CD4-positive, alpha-beta T cell treated with Interferon alpha-2 for 1 hour (primary cell): ENCODE results near the gene C1orf116.
"Not testable (repeated sequence)": the region's sequence is repeated elsewhere in the genome, so short reads cannot be mapped to it uniquely, and the experiment has no call there.

Experiments
- DNase-seq, 2 donors: peaks; one replicate each; pipeline ENCODE4 v3.0.0-alpha.2; 2020 to 2022

Gene C1orf116

DNA sequence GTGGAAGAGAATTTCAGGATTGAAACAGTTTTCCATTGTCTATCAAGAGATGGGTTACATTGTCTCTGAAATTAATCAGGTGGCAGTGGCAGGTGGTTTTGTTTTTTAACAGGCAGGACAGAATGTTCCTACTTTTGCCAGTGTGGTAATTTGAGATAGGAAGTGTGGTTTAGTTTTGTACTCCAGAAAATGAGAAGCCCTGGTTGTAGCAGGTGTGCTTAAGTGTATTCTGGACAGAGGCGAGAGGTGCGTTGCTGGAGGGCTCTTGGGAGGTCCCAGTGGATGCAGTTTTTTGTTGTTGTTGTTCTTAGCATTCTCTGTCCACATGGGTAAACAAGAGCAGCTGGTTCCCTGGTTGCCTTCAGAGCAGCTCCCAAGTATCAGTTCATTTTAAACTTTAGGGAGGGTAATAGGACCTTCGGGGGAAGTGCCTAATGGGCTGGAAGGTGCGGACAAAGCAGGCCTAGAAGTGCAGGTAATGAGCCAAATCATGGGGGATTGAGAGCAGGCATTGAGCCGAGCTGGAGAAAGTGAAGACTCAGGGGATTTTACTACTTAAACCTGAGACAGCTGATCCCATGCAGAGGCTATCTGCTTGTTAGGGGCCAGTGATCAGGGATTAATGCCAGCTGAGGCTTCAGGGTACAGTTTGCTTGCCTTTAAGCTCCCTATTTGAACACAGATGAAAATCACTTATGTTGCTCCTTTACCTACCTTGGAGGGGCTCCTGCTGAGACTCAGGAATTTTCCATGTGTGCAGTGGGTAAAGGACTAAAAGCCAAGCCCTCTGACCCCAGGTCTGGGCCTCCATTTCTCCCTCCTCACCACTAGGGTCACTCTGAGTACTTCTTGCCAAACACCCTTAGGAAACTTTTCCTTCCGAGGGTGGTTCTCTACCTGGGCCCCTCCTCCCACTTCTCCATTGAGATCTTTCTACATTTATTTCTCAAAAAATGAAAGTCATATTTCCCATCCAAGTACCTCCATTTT lies 26.6 kb upstream of the C1orf116 start:
- DNase-seq = no peak

DNA sequence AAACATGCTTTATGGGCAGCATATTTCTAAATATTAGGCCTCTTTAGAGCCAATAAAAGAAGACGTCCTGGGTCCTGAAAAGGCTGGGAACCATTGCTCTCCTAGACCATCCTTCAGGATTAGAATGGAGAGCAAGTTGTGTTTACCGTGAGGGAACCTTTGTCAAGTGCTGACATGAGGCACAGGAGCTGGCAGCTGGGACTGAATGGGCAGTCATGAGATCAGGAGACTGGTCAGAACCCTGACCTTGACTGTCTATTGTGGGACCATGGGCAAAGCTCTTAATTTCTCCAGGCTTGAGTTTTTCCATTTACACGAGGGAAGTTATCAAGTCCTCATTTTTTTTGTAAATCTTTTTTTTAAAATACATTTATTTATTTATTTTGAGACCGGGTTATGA lies 25.7 kb upstream of the C1orf116 start:
- no peak for DNase-seq

DNA sequence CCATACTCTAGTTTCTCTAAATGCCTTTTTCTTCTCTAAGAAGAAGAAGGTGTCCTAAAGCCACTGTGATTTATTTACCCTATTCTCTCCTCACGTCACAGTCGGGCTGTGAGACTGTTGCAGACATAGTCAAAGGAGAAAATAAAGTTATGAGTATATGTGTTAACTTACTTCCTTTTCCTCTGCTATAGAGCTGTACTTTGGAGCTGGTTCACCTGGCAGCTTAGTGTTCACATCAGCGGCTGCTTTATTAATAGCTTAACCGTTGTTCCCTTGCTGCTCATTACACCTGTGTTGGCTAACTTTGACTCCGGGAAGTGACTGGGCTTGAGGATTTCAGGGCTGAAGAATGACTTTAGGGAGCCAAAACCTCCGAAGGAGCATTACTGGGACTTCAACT lies 24.1 kb upstream of the C1orf116 start:
- no peak for DNase-seq

DNA sequence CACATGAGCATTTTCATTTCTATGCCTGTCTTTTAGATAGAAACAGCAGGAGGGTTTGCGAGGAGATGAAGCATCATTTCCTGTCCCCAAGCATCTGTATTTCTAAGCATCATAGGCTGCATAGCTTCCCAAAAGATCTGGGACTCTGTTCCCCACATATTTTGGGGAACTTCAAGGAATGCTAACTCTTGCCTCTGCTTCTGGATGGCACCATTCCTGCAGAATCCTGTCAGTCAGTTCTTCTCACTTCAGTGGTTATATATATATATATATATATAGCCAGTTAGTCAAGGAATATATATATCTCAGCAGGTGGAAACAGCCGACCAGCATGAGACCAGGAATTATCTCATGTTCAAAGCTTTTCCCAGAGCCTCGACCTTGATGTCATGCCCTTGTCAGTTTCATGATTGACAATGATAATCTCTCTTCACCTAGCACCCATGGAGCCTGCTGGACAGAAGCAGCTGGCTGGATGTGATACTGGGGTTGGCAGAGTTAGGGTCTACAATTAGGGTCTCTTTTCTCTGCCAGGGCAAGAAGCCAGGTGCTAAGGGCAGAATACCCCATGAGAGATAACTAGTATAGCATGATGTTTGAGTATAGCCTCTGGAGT lies 22.9 kb upstream of the C1orf116 start:
- no peak for DNase-seq

DNA sequence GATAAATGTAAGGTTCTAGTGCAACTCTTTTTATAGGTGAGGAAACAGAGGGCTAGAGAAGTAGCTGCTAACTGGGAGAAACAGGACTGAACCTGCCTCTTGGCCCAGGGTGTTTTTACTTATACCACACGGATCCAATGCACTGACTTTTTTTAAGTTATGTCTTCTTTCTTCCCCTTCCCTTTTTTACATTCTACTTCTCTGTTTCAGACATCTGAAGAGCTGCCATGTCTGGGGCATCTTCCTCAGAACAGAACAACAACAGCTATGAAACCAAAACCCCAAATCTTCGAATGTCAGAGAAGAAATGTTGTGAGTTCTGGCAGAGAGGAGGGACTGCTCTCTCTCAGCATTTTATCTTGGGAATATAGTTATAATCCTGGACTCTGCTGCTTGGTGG lies 21.9 kb upstream of the C1orf116 start:
- DNase-seq = no peak

DNA sequence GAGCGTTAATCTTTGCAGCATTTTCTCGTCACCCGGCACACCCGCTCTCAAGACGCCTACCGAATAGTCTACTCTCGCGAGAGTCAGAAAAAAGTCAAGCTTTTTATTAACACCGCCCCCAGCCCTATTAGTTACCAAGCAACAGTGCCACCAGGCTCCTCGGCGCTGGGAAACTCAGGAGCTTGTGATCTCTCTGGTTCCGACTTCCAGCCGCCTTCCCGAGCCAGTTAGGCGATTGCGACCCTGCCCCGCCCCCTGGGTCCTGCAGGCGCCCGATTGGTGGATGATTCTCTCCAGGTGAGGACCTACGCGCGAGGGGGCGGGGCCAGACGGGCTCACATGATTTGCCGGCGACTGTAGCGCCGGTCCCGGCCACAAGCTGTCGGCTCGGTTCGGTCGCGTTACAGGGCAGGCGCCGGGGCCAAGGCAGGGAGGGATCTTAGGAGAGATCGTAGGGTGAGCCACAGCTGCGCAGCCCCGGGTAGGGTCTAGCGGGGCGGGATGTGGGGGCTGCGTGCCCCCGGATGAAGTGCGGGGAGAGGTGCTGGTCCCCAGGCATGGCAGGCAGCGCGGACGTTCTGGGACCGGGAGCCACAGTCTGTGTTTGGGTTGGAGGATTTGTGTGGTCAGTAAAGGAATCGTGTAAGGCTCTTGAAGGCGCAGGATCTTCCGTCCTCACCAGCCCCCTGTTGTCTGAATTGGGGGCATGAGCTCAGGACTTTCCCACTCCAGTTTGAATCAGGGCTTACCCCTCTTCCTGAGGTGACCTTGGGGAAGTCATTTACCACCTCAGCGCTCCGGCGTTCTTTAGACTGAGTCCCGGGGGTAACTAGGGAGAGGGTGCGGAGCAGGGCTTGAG lies 20.6 kb upstream of the C1orf116 start, which contains the start of gene PFKFB2:
PFKFB2 (plus strand) TSS at position 365 of the 859 bp plus-strand sequence. CDS start 1,443 bp downstream, outside the sequence.
- DNase-seq = peak; percentile 94 to 95

DNA sequence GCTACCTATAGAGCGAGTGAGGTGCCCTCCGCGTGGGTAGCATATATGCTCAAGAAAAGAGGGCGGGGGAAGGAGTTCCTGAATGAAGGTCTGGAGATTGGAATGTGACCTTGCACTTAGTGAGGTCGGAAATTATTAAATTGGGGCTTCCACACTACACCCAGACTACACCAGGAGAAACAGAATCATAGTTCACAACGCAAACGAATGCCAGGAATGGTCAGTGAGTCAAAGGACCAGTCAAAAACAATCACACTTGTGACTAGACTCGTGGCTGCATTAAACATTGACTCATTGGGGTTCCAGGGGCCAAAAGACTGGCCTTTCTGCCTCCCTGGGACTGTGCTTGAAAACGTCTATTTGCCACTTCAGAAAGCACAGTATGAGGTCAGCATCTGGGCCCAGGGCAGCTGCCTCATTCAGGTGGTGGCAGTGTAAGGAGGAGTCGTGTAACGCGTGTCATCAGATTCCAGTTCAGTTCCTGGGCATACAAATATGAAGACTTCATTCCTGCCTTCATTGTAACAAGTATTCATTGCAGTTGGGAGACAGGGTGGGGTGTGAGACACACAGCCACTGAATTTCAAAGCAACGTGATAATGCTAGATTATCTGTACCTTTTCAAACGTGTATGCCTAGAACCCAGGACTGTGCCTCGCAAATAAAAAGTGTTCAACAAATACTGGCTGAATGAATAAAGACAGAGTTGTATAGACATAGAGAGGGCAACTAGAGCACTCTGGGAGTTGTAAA lies 18.8 kb upstream of the C1orf116 start, which contains the start of gene YOD1:
YOD1 (minus strand) TSS at position 18 of the 753 bp plus-strand sequence. CDS start 178 bp downstream, outside the sequence.
- no peak for DNase-seq

DNA sequence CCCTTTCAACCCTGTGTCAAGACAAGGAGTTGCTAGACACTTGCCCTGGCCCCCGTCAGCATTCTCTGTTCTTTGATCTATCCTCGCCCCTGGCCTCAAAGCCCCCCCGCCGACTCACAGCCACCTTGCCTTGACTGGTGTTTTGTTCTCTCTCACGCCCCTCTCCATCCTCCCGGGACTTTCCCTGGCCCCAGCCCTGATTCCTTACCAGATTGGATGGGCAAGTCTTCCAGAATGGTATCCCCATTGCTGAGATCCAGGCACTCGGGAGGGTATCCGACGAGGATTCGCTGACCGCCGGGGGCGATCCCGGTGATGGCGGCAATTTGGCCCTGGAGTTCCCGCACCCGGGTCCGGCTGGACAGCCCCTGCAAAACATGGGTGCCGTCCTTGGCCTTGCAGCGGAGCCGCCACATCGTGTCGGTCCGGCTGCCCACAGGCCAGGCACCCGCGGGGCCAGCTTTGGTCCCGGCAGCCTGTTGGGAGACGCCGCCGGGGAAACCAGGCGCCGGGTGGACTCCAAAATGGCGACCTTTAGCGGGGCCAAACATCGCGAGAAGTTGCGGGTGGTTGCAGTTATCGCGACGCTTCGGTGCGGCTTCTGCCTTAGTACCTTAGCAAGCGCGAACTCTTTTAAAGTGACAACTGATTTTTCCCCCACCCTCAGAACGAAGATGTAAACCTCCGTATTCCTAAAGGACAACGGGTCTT lies 18.1 kb upstream of the C1orf116 start:
- DNase-seq = peak; percentile 91 to 93

DNA sequence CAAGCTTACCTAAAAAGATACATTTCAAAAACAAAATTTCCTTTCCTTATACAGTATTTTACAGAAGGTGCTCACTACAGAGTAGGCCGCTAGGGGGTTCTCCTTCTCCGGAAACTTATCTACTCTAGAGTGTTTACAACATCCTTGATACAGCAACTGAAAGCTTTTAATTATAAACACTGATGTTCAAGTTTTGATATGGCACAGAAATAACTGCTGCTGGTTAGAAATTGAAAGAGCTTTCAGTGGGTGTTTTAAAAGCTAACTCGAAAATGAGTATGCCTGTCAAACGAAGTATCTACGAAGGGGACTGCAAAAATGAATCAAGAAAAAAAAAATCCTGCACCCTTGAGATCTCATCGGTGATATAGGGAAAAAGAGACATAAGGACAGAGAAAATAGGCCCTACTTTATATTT lies 17.4 kb upstream of the C1orf116 start:
- peak; percentile 51 to 72 for DNase-seq

DNA sequence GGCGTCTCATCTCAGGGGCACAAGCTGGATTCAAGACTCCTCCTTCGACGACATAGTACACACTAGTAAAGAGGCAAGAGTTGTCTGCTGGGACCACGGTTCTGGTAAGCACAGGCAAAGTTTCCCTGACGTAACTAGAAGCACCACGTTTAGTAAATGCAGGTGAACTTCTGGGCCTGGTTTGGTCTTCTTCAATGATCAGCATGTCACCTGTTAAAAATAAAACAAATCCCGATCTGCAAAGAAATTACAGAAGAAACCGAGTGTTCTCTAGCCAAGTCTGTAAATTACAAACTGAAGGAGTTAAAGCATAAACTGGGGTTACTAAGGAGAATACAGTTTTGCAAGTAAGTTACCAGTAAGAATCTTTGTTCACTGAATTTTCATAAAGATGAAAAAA lies 17.0 kb upstream of the C1orf116 start:
- no peak for DNase-seq

DNA sequence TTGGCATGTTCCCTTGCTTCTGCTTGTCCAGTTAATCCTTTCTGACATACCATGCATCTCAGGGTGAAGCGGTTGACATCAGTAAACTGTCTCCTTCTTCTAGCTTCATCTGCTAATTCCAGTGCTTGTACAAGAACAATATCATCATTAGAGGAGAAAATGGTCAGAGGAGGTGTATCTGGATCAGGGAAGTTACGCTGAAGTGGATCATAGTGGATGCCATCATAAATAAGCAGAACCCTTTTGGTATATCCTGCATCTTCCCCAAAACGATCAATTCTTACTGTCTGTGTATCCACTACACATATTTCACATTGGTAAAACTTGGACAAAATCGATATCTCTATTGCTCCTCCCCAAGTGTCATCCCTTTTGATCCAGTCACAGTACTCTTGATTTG lies 16.5 kb upstream of the C1orf116 start:
- no peak for DNase-seq

DNA sequence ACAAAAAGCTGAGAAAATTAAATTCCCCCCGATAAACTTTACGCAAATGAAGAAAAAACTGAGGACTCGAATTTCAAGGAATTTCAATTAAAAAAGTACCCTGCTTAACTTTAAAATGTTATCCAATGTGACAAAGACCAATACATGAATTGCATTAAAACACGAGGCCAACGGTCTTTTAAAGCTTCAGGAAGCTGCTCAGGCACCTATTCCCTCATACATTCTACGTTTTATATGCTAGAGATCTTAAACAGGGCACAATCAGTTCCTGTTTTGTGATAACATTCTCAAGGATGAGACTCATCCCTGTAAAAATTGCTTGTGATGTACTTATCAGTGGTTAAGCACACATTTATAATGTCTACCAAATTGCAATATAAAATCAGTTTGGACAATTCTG lies 15.5 kb upstream of the C1orf116 start:
- DNase-seq = no peak

DNA sequence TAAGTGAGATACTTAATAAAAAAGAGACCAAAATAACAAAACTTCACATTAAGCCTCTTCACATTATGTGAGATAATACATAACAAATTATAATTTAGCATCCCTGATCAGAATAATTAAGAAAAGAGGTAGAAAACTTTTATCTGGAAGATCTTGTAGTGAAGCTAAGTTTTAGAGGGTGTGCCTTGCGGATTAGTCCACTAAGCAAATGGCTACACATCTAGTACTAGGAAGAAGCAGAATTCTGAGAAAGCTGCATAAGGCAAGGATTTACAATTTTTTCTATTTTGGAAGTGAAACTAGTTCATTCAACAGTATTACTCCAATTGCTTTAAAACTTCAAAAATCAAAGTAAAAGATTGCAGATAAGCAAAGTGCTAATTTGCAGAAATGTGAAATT lies 14.9 kb upstream of the C1orf116 start:
- DNase-seq = no peak

DNA sequence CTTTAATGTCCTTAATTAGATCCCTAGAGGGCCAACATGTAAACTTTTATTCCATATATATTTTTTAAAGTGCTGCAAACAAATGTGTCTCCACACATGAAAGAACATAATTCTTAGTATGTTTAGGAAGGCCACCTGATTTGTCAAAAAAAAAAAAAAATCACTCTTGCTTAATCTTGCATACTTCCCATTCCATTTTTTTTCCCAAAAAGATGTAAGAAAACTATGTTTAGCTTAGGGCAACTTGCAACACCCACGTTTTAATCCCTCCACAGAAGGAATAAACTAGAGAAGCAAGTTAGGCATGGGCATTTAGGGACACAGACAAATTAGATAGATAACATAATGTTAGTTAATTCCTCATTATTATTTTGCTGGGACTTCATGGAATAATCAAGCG lies 12.9 kb upstream of the C1orf116 start:
- no peak for DNase-seq

DNA sequence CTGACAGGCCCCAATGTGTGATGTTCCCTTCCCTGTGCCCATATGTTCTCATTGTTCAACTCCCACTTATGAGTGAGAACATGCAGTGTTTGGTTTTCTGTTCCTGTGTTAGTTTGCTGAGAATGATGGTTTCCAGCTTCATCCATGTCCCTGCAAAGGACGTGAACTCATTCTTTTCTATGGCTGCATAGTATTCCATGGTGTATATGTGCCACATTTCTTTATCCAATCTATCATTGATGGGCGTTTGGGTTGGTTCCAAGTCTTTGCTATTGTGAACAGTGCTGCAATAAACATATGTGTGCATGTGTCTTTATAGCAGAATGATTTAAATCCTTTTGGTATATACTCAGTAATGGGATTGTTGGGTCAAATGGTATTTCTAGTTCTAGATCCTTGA lies 8.8 kb upstream of the C1orf116 start:
- DNase-seq = not testable (repeated sequence)

DNA sequence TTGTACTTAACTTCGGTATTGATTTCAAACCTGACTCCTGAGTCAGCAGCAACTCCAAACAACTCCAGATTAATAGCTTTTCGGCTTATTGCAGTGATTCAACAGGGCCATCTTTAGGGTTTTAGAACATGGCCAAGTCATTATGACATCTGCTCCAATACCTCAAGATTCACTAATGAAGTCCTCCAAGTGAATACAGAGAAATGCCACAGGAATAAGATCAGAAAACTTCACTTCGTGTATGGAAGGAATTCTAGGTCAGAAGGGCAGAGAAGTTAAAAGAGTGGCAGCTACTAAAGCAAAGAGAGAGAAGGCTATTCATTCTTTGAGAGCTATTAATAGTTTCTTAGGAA lies 7.6 kb upstream of the C1orf116 start:
- DNase-seq = no peak

DNA sequence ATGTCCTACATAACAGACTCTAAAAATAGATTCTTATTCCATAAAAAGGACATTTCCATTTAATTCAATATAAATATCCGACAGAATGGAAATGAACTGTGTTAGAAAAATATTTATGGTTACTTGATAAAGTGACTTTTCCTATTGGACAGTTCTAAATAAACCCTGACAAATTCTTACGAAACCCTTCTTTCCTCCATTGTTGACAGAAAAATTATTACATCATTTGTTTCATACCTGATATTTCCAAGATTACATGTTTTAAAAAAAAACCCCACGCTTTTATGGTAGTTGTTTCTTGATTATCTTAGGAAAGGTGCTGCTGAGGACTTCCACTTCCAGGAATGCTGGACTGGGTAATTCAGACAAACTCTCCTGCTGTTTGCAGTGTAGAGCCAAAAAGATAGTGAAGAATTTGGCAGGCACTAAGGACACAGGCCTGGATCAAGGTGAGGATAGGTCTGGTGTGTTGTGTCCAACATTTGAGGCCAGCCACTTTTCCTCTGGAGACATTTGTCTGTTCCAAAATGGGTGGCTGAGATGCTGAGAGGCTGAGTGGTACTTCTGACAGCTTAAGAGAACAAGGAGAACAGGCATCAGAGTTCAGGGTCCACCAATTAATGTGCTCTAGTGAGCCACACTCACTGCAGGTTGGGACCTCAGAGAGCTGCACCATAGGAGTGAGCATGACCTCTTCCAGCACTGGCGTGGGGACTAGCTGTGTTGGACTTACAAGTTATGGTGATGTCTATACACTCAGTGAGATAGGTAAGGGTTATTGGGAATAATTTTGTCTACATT lies 7.0 kb upstream of the C1orf116 start:
- no peak for DNase-seq

DNA sequence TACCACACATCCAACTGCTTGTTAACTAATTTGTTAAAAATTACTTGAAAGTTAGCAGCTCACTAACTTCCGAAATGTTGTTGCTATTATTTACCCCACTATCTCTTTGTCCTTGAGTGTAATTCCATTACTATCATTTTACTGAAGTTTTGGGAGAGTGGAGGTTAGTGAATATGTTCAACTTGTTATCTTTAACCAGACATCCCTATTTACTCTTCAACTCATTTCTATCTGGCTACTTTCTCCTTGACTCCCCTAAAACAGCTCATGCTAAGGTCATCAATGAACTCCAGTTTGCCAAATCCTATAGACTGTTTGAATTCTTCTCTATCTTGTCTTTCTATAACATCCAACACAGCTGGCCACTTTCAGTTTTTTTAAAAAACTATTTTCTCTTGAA lies 4.3 kb upstream of the C1orf116 start:
- no peak for DNase-seq

DNA sequence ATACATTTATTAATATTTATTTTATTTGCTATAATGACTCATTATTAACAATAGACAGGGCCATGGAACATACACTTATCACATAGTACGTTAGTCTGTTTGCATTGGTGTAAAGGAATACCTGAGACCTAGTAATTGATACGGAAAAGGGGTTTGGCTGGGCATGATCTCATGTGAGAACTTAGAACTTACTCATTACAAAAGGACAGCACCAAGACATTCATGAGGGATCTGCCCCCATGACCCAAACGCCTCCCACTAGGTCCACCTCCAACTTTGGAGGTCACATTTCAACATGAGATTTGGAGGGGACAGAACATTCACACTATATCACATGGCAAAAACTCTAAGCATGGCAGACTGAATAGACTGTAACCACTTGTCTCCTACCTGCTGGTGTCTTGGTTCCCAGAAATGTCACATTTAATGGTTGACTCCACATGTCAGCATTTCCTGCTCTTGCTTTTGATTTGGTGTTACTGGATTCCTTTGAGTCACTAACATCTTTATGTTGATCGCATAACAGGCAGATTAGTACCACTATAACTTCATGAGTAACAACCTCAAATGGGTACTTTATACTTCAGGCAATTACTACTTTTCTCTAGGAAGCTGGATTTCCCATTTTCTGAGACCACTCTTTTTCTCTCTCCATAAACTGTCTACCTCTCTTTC lies 3.5 kb upstream of the C1orf116 start:
- no peak for DNase-seq

DNA sequence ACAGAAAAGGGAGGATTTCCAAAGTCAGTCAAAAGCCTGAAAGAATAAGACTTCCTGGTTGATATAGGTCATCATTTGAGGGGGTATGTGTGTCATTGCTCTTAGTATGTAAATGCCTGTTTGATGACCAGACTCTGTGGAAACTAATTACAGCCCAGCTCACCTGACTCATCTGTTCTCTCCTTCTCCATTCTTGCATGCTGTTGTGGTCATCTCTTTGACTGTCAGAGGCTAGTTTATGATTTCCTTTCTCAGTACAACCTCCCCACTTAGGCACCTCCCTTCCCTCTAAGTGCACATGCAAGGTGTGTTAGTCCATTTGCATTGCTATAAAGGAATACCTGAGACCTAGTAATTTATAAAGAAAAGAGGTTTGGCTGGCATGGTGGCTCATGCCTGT lies 2.4 kb upstream of the C1orf116 start:
- no peak for DNase-seq
